ENCODE measurements around the gene HEMK1. TPM values are rescaled to one million over a fixed set of nuclear protein-coding genes. Genes with fewer than 3 reads are reported as not detected.

Gene HEMK1
- total RNA-seq, 1 donor from 2014 or later, result 6.6 TPM

DNA sequence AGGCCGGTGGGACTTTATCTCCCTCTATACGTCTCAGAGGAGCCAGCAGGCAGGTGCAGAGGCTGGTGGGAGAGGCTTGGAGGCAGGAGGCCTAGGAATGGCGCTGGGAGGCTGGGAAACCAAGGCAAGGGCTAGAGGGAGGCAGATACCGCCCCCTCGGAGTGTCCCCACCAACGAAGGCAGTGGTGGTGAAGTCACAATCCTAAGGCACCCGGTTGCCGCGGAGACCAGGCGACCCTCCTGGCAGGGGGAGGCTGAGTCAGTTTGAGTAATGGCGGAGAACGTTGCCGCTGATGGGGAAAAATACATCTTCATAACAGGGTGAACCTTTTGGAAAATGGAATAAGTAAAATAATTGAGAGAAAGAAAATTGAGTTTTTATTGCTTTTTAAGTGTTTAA is 36.0 kb upstream of the HEMK1 start:
- DNase-seq (ENCODE audit: low read depth) (no peak), FAIRE-seq (no peak)
- H3K36me3 ChIP-seq (ENCODE audit: control insufficient read depth, insufficient read depth, low read length), result no peaks in the 10 kb centered on the region
- H3K27me3 ChIP-seq (ENCODE audit: control insufficient read depth, insufficient read depth, low read length), result peaks cover 20% of the 10 kb centered on the region
- no peak overlapping the region for H3K4me3 ChIP-seq (ENCODE audit: low read depth, low read length)
- TF ChIP-seq, protein P1, sequence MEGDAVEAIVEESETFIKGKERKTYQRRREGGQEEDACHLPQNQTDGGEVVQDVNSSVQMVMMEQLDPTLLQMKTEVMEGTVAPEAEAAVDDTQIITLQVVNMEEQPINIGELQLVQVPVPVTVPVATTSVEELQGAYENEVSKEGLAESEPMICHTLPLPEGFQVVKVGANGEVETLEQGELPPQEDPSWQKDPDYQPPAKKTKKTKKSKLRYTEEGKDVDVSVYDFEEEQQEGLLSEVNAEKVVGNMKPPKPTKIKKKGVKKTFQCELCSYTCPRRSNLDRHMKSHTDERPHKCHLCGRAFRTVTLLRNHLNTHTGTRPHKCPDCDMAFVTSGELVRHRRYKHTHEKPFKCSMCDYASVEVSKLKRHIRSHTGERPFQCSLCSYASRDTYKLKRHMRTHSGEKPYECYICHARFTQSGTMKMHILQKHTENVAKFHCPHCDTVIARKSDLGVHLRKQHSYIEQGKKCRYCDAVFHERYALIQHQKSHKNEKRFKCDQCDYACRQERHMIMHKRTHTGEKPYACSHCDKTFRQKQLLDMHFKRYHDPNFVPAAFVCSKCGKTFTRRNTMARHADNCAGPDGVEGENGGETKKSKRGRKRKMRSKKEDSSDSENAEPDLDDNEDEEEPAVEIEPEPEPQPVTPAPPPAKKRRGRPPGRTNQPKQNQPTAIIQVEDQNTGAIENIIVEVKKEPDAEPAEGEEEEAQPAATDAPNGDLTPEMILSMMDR (IDR thresholded peaks at IDR 0.05; ENCODE audit: insufficient read depth, low read length, severe bottlenecking), result no peak

DNA sequence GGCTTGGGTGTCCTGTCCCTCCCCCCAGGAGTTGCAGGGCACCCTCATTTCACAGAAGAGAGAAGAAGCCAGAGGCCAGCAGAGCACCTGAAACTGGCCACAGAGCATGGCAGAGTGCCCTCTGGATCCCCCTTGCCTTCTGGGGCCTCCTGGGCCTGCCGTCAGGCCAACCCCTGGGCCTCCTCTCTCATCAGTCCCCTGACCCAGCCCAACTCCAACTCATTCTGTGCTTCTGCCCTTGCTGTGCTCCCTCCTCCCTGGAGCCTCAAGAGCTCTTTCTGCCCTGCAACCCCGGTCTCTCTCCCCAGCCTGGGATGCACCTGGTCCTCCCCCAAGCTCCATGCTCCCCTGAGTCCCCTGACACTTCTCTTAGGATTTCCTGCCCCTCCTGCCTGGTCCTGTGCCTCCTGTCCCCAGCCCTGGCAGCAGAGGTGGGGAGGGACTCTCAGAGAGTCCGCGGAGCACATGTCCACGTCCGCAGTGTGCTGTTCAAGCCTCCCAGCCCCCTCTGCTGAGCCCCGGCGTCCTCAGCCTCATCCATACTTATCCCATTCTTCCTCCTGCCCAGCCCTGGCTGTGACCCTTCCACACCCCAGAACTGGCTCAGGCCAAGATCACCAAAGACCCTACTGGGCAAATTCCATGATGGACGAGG is 35.4 kb upstream of the HEMK1 start:
- no peaks in the 10 kb centered on the region for H3K36me3 ChIP-seq (ENCODE audit: control insufficient read depth, insufficient read depth, low read length)
- no peak for FAIRE-seq
- H3K27me3 ChIP-seq (ENCODE audit: control insufficient read depth, insufficient read depth, low read length), result peaks cover 25% of the 10 kb centered on the region
- TF ChIP-seq, protein P1 (IDR thresholded peaks at IDR 0.05; ENCODE audit: insufficient read depth, low read length, severe bottlenecking), result no peak
- no peak overlapping the region for H3K4me3 ChIP-seq (ENCODE audit: low read depth, low read length)
- no peak for DNase-seq (ENCODE audit: low read depth)

DNA sequence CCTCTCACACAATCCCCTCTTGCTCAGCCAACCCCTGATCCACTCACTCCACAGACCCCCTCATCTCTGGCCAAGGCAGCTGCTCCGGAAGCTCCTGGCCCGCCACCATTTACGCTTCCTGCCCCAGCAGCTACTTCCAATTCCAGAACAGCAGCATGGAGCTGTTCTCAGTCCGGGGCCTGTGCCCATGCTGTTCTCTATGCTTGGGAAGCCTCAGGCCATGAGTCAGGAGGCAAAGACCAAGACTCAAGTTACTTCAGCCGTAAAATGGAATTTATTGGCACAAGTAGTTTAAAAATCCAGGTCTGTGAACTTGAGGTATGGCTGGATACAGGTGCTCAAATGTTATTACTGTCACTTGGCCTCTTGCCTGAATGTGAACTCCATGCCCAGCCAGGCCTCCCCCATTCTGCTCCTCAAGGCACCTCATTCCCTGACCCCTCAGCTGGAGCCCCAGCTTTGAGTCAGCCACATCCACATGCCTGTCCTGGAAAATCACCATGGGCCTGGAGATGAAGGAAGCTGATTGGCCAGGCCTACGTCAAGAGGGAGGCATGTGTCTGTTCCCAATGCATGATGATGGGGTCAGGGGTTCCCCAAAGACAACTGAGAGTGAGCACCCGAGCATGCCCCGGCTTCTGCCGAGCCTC is 34.5 kb upstream of the HEMK1 start:
- no peaks in the 10 kb centered on the region for H3K36me3 ChIP-seq (ENCODE audit: control insufficient read depth, insufficient read depth, low read length)
- no peak for DNase-seq (ENCODE audit: low read depth)
- no peak for FAIRE-seq
- H3K27me3 ChIP-seq (ENCODE audit: control insufficient read depth, insufficient read depth, low read length), result peaks cover 21% of the 10 kb centered on the region
- TF ChIP-seq, protein P1 (IDR thresholded peaks at IDR 0.05; ENCODE audit: insufficient read depth, low read length, severe bottlenecking), result no peak
- H3K4me3 ChIP-seq (ENCODE audit: low read depth, low read length), result no peak overlapping the region

GRCh38 chr3:50536471-50537180 is 32.7 kb upstream of the HEMK1 start:
- Histone ChIP-seq H3K36me3 (ENCODE audit: control insufficient read depth, insufficient read depth, low read length) (no peaks in the 10 kb centered on the region), H3K27me3 (ENCODE audit: control insufficient read depth, insufficient read depth, low read length) (peaks cover 10% of the 10 kb centered on the region), H3K4me3 (ENCODE audit: low read depth, low read length) (no peak overlapping the region)
- no peak for FAIRE-seq
- TF ChIP-seq, protein P1 (IDR thresholded peaks at IDR 0.05; ENCODE audit: insufficient read depth, low read length, severe bottlenecking), result no peak
- DNase-seq (ENCODE audit: low read depth), result no peak

GRCh38 chr3:50537421-50538129 is 31.7 kb upstream of the HEMK1 start:
- Histone ChIP-seq H3K4me3 (ENCODE audit: low read depth, low read length) (no peak overlapping the region), H3K36me3 (ENCODE audit: control insufficient read depth, insufficient read depth, low read length) (no peaks in the 10 kb centered on the region), H3K27me3 (ENCODE audit: control insufficient read depth, insufficient read depth, low read length) (peaks cover 10% of the 10 kb centered on the region)
- TF ChIP-seq, protein P1 (IDR thresholded peaks at IDR 0.05; ENCODE audit: insufficient read depth, low read length, severe bottlenecking), result no peak
- DNase-seq (ENCODE audit: low read depth), result no peak
- no peak for FAIRE-seq
